ENCODE data around the gene DSC1.

DSC1 gene

GRCh38 chr18:31102941-31103340, 59.7 kb downstream of the DSC1 start:
- no peak for DNase-seq

GRCh38 chr18:31102025-31102684, 60.5 kb downstream of the DSC1 start, which contains the start of gene DSC2:
Gene DSC2, minus strand, starts transcription at chr18:31102421. Its CDS starts 450 bp downstream, at chr18:31101971.
- no peak for DNase-seq

GRCh38 chr18:31101183-31102024, 61.3 kb downstream of the DSC1 start:
- no peak for DNase-seq

GRCh38 chr18:31100436-31101182, 62.0 kb downstream of the DSC1 start:
- no peak for DNase-seq

- DNase-seq = no peak
Measured at GRCh38 chr18:31099450-31100230, 63.0 kb downstream of the DSC1 start.

- no peak for DNase-seq
Measured at GRCh38 chr18:31098878-31099277, 63.8 kb downstream of the DSC1 start.

- no peak for DNase-seq
Measured at GRCh38 chr18:31097666-31098065, 65.0 kb downstream of the DSC1 start.

GRCh38 chr18:31093880-31094279, 68.8 kb downstream of the DSC1 start:
- DNase-seq = no peak

- DNase-seq = no peak
Measured at GRCh38 chr18:31093294-31093693, 69.4 kb downstream of the DSC1 start.

- DNase-seq = no peak
Measured at GRCh38 chr18:31091350-31091749, 71.3 kb downstream of the DSC1 start.

- no peak for DNase-seq
Measured at GRCh38 chr18:31088532-31088931, 74.1 kb downstream of the DSC1 start.

- no peak for DNase-seq
Measured at GRCh38 chr18:31079973-31080372, 82.7 kb downstream of the DSC1 start.
